Effector memory CD4-positive, alpha-beta T cell (primary cell): ENCODE data around the gene SKP2.
"Not testable (repeated sequence)": the region's sequence is repeated elsewhere in the genome, so short reads cannot be mapped to it uniquely, and the experiment has no call there.

Experiments used
- DNase-seq, 3 donors: peaks; one replicate each; pipeline ENCODE4 v3.0.0-alpha.2; 2020
- H3K27ac ChIP-seq: 2 replicates; pipeline ENCODE4 v1.7.0; 2013; ENCODE audit warnings: mild to moderate bottlenecking, low read length, moderate library complexity; ENCODE audit not compliant: insufficient read depth, poor library complexity, severe bottlenecking
- H3K27me3 ChIP-seq: replicated peaks from 2 replicates; pipeline ENCODE4 v1.7.0; 2013; ENCODE audit warnings: mild to moderate bottlenecking, low read length; ENCODE audit not compliant: insufficient read depth, control insufficient read depth, poor library complexity, severe bottlenecking
- H3K36me3 ChIP-seq: 2 replicates; pipeline ENCODE4 v1.7.0; 2013; ENCODE audit warnings: mild to moderate bottlenecking, low read length, moderate library complexity; ENCODE audit not compliant: control insufficient read depth, insufficient read depth
- H3K4me1 ChIP-seq: 2 replicates; pipeline ENCODE4 v1.7.0; 2013; ENCODE audit warnings: low read length, mild to moderate bottlenecking; ENCODE audit not compliant: control insufficient read depth, insufficient read depth, poor library complexity, severe bottlenecking
- H3K4me3 ChIP-seq: 2 replicates; pipeline ENCODE4 v1.7.0; 2013; ENCODE audit warnings: low read length, low read depth, mild to moderate bottlenecking; ENCODE audit not compliant: insufficient read depth, poor library complexity, severe bottlenecking
- H3K9me3 ChIP-seq: 2 replicates; pipeline ENCODE4 v1.7.0; 2013; ENCODE audit warnings: mild to moderate bottlenecking, low read length, moderate library complexity; ENCODE audit not compliant: control insufficient read depth

SKP2 gene

GRCh38 chr5:36173426-36173825 is 21.5 kb downstream of the SKP2 start:
- no peaks in the 10 kb centered on the region for H3K9me3 ChIP-seq
- no peaks in the 10 kb centered on the region for H3K4me1 ChIP-seq
- no peak overlapping the region for H3K4me3 ChIP-seq
- H3K27me3 ChIP-seq, result no peaks in the 10 kb centered on the region
- no peak overlapping the region for H3K27ac ChIP-seq
- H3K36me3 ChIP-seq, result peaks cover 40% of the 10 kb centered on the region
- DNase-seq, result no peak

GRCh38 chr5:36174119-36174518 is 22.2 kb downstream of the SKP2 start:
- H3K27me3 ChIP-seq, result no peaks in the 10 kb centered on the region
- no peak overlapping the region for H3K4me3 ChIP-seq
- no peak overlapping the region for H3K27ac ChIP-seq
- H3K9me3 ChIP-seq, result no peaks in the 10 kb centered on the region
- H3K36me3 ChIP-seq, result peaks cover 44% of the 10 kb centered on the region
- H3K4me1 ChIP-seq, result no peaks in the 10 kb centered on the region
- no peak for DNase-seq

GRCh38 chr5:36175043-36175442 is 23.1 kb downstream of the SKP2 start:
- Histone ChIP-seq H3K4me1 (no peaks in the 10 kb centered on the region), H3K27me3 (no peaks in the 10 kb centered on the region), H3K36me3 (peaks cover 50% of the 10 kb centered on the region), H3K27ac (no peak overlapping the region), H3K4me3 (no peak overlapping the region), H3K9me3 (no peaks in the 10 kb centered on the region)
- DNase-seq, result no peak

- H3K4me3 ChIP-seq, result no peak overlapping the region
- no peak for DNase-seq
- no peak overlapping the region for H3K27ac ChIP-seq
- no peaks in the 10 kb centered on the region for H3K27me3 ChIP-seq
- H3K4me1 ChIP-seq, result no peaks in the 10 kb centered on the region
- H3K9me3 ChIP-seq, result no peaks in the 10 kb centered on the region
- peaks cover 43% of the 10 kb centered on the region for H3K36me3 ChIP-seq
Measured at GRCh38 chr5:36177154-36177553, 25.2 kb downstream of the SKP2 start.

GRCh38 chr5:36177715-36178523 is 26.0 kb downstream of the SKP2 start:
- H3K36me3 ChIP-seq, result peaks cover 36% of the 10 kb centered on the region
- no peaks in the 10 kb centered on the region for H3K27me3 ChIP-seq
- H3K4me3 ChIP-seq, result no peak overlapping the region
- DNase-seq, result no peak
- no peaks in the 10 kb centered on the region for H3K9me3 ChIP-seq
- no peak overlapping the region for H3K27ac ChIP-seq
- no peaks in the 10 kb centered on the region for H3K4me1 ChIP-seq

GRCh38 chr5:36178524-36178890 is 26.6 kb downstream of the SKP2 start:
- no peaks in the 10 kb centered on the region for H3K27me3 ChIP-seq
- no peak for DNase-seq
- H3K4me3 ChIP-seq, result no peak overlapping the region
- H3K36me3 ChIP-seq, result peaks cover 31% of the 10 kb centered on the region
- H3K9me3 ChIP-seq, result no peaks in the 10 kb centered on the region
- H3K4me1 ChIP-seq, result no peaks in the 10 kb centered on the region
- no peak overlapping the region for H3K27ac ChIP-seq

GRCh38 chr5:36179950-36180349 is 28.0 kb downstream of the SKP2 start:
- Histone ChIP-seq H3K27ac (no peak overlapping the region), H3K36me3 (peaks cover 17% of the 10 kb centered on the region), H3K9me3 (no peaks in the 10 kb centered on the region)

GRCh38 chr5:36180556-36181350 is 28.8 kb downstream of the SKP2 start:
- H3K36me3 ChIP-seq, result peaks cover 15% of the 10 kb centered on the region
- H3K27ac ChIP-seq, result no peak overlapping the region
- H3K9me3 ChIP-seq, result no peaks in the 10 kb centered on the region
- no peaks in the 10 kb centered on the region for H3K4me1 ChIP-seq
- H3K4me3 ChIP-seq, result no peak overlapping the region
- DNase-seq, result no peak
- no peaks in the 10 kb centered on the region for H3K27me3 ChIP-seq

More at GRCh38 chr5:36179950-36180349, 28.0 kb downstream of the SKP2 start:
- Histone ChIP-seq H3K4me1 (no peaks in the 10 kb centered on the region), H3K27me3 (no peaks in the 10 kb centered on the region), H3K4me3 (no peak overlapping the region)
- DNase-seq, result no peak

- no peak for DNase-seq
- Histone ChIP-seq H3K4me1 (no peaks in the 10 kb centered on the region), H3K4me3 (no peak overlapping the region), H3K27me3 (no peaks in the 10 kb centered on the region), H3K9me3 (no peaks in the 10 kb centered on the region), H3K36me3 (peaks cover 15% of the 10 kb centered on the region), H3K27ac (no peak overlapping the region)
Measured at GRCh38 chr5:36181774-36182173, 29.9 kb downstream of the SKP2 start.

GRCh38 chr5:36184408-36184807 is 32.5 kb downstream of the SKP2 start:
- DNase-seq, H3K27ac ChIP-seq, H3K9me3 ChIP-seq, H3K4me3 ChIP-seq, H3K36me3 ChIP-seq, H3K27me3 ChIP-seq, H3K4me1 ChIP-seq: not testable (repeated sequence)
